Measurements from ENCODE around the gene SPATA31E1.
"Not testable (repeated sequence)": the region's sequence is repeated elsewhere in the genome, so short reads cannot be mapped to it uniquely, and the experiment has no call there.

Gene SPATA31E1

DNA sequence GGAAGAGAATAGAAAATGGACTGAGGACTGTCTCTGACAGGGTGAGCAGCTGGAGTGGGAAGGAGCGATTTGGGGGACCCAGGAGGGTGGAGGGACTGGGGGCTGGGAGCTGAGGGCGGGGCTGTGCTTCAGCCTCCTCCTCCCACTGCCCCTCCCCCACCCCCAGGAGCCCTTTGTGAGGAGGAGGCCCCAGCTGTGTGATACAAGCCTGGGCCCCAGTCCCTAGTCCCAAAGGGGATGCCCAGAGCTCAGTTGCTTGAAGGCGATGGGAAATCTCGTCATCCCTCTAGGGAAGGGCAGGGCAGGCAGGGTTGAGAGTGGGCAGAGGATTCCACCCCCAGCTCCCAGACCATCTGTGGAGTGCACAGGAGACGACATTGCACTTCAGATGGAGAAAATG, at the start of gene SPATA31E1:
Gene SPATA31E1 (plus strand): TSS at position 251 of the 400 bp plus-strand sequence. CDS start 15 bp downstream, at position 266.
- no peak for DNase-seq

DNA sequence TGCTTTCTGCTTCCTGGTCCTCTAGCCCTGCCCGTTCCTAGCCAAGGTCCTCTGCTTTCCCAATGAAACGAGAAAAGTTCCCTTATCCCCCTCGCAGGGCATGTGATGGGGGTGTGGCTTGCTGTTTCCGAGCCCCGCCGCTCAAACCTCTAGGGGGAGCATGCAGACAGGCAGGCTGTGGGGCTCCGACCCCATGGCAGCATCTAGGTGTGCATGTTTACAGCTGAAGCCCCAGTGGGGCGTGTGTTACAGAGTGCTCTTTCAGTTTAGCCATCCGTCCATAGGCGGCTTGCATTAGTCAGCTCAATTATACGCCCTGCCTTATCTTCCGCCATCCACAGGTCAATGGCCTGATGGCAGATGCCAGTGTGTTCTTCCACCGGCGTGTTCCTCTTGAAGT, 48.3 kb upstream of the SPATA31E1 start:
- no peak for DNase-seq

DNA sequence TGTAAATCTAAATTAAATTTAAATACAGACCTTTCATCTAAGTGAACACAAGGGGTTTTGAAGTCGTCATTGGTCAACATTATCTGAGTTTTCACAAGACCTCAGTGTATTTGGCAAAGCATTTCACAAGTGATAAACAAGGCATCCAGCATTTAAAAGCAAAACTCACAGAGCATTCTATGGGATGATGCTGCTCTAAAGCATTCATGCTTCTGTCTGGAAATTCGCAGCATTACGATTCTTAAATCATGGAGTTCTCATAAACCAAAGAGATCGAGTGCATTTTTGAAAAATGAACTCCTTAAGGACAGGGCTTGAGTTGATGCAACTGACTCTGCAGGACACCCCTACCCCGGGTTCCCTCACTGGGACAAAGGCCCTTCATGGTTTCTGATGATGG, 46.1 kb upstream of the SPATA31E1 start:
- DNase-seq = no peak

DNA sequence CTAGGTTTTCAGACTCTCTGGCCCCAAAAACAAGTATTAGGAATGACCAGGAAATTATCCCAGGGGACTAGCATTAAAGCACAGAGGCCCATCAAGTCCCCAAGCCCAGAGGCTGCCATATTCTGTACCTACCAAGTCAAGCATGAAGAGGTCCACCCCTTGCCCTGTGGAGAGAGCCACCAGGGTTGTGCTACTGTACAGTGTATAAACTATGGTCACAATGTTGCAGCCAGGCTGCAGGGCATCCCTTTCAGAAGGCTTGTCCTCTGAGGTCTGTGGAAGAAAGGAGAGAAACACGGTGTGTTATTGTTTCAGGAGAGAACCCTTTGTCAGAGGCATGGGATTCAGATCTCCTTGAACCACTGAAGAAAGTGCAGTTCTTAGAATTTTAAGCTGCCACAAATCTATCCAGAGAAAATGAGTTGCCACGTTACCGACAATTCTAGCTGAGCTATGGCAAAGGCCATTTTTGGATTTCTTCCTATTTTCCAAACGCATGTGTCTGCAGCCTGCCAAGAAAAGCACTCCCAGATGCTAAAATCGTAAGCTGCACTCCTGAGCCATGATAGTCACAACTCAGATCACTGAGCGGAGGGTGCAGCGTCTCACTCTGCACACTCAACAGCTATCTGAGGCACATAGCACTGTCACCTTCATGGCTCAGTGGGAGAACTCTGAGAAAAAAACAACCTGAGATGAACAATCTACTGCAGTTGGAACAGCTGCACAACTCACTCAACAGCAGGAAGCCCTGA, 45.5 kb upstream of the SPATA31E1 start:
- DNase-seq = no peak

DNA sequence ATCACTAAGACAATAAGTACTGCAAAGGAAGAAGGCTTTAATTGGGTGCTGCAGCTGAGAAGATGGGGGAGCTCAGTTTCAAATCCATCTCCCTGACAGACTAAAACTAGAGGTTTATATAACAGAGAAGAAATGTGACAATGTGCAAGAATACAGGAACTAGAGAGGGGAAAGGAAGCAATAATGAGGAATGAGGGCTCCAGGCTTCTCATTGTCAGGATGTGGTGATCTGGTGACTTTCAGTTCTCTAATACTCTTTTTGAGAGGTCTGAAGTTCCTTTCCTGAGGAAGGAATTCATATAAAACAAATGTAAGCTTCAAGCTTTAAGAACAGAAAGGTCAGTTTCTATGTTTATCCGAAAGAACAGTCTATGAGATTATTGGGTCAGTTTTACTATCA, 42.5 kb upstream of the SPATA31E1 start:
- DNase-seq = no peak

DNA sequence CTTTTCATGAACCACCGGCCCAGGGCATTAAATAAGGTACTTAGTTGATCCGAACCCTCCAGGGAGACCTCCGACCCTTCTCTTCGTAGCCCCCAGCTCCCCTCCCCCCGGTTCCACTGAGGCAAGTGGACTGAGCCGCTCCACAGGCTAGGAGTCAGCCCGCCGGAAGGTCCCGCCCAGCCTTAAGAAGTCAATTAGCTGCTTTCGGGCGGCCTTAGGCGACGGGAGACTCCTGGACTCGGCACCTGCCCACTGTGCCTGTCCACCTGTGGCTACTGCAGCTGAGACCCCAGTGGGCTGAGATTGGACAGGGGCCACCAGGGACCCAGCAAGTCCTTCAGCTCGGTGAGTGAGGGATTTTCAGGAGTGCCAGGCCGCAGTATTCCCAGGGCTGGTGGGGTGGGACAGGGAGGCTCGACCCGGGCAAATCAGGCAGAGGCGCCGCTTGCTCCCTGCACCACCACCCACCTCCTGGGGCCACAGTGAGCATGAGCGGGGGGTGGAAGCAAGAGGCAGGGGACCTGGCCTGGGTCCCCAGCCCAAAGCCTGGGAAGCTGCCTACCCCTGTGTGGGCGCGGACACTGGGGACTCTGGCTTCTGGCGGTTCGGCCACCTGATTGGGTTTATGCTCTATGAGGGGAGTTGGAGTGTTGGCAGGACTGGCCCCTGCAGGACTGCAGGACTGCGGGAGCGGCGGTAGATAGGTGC, 39.6 kb upstream of the SPATA31E1 start:
- no peak for DNase-seq

DNA sequence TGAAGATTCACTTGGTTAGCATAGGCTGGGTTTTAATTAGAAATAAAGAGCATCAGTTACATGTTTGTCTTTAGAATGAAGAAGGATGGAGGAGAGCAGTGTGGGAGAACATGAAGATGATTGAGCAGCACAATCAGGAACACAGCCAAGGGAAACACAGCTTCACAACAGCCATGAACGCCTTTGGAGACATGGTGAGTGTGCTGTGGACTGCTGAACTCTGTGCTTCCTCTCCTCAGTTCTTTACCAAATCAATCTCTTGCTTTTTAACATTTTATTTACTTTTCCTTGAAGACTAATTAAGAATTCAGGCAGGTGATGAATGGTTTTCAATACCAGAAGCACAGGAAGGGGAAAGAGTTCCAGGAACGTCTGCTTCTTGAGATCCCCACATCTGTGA, 38.2 kb upstream of the SPATA31E1 start:
- no peak for DNase-seq

DNA sequence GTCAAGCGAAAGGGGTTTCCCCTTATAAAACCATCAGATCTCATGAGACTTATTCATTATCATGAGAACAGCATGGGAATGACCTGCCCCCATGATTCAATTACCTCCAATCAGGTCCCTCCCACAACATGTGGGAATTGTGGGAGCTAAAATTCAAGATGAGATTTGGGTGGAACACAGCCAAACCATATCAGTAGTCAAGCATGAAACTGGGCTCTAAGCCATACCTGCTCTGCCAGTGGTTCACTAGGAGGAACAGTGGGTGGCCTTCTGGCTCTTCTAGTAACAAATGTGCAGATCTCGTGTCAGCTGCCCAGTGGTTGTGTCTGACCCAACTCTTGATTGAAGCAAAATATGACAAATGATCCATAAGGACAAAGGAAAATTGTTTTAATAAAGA, 34.9 kb upstream of the SPATA31E1 start:
- not testable (repeated sequence) for DNase-seq

DNA sequence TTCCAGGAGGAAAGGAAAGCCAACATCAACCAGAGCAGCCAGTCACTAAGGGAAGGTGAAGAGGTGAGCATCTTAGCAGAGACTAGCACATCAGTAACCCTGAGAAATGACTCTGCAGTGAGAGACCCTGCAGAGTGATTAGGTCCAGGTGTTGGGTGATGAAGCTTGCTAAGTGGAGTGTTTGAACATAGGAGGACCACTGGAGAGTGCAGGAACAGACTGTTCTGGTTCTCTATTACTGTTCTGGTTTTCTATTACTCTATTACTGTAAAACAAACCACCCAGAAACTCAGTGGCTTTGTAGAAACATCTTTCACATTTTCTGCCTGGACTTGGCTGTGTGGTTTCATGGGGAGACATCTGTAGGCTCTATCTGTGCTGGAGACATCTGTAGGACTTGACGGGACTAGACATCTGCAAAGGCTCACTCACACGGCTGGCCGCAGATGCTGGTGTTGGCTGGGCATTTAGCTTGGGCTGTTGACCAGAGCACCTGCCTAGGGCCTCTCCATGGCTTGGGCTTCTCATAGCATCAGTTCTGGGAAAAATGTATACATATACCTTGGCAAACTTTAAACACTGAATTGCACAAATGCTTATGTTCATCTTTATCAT, 33.4 kb upstream of the SPATA31E1 start:
- DNase-seq = no peak

DNA sequence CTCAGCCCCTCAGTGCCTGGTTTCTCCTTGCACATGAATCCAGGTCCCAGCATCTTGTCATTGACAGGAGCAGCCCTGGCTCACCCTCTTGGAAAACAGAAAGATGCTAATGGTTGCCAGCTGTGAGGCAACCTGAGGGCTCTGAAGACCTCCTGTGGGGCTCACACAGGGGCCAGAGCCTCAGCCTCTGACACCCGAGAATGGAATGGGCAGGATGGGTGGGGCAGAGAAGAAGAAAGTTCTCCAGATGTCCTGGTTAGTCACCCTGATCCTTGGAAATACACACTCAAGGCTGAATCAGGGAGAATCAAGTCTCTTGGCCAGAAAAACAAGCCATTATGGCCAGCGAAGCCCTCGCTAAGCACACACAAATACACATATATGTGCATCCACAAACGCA, 32.3 kb upstream of the SPATA31E1 start:
- no peak for DNase-seq

DNA sequence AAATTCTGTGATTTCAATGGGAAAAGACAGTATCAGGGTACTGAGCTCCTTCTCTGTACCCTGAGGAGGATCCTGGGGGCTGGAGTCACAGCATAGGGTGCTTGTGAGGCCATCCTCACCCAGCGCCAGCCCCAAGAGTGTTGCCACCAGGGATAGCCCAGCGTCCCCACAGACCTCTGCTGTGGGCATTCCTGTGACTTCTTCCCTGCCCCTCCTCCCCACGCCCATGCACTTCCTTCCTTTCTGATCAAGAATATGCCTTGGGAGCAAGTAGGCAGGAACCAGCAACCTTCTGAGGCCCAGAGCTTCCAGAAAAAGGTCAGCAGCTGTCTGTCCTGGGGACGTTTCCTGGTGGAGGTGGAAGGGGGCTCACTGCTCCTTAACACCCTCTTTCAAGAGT, 31.5 kb upstream of the SPATA31E1 start:
- not testable (repeated sequence) for DNase-seq

DNA sequence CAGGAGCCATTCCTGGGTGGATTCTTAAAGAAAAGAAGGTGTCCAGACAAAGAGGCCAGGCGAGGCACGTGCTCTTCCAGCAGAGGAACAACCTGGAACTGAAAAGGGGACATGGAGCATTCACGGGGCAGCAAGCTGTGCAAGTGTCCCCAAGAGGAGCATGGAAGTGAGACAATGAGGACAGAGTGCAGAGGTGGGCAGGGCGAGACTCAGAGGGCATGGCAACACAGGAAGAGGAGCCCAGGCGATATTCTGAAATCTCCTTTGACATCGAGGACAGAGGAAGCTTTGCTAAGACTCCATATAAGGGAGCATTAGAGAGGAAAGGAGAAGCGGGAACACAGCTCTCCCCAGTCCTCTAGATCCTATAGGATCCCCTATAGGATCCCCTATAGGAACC, 29.4 kb upstream of the SPATA31E1 start:
- DNase-seq = no peak

DNA sequence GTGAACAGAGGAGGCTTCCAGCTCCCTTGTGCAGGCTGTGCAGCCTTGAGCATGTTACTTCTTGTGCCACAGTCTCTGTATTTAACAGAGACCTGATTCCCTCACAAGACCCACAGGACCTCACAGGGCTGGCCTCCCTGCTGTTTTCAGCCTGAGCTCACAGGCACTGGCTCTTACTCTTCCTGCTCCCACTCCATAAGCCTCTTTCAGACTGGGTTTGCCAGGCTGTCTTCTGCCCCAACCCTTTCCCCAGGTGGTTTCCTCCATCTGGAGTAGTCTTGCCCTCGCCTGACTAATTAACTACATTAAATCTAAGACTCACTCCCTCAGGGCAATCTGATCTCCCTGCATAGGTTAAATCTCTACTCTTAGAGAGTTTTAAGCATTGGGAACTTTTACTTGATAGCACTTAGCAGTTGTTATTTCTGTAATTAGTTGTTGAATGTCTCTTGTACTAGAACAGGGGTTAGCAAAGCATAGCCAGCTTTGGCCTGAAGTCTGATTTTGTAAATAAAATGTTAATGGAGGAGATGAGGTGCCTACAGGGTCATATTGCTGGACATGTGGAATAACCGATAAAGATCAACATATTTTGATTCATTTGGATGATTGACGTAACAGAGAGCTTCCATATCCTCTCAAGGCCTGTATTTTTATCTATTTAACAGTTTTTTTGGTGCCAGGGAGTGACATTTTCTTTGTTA, 28.6 kb upstream of the SPATA31E1 start:
- no peak for DNase-seq

DNA sequence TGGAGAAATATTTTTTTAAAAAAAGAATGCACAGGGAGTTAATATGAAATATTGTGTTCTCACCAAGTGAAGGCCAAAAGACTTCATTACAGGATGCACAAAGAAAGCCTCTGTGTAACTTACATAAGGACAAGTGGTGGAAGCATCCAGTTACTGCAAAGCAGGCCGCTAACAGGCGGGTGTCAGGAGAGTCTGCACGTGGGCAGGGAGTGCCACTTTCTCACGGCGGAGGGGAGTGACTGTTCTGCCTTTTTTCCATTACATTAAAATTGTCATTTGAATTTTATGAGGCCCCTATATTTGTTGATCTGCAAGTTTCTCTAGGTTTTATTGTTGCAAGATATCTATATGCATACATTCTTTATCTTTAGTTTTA, 28.1 kb upstream of the SPATA31E1 start:
- no peak for DNase-seq

DNA sequence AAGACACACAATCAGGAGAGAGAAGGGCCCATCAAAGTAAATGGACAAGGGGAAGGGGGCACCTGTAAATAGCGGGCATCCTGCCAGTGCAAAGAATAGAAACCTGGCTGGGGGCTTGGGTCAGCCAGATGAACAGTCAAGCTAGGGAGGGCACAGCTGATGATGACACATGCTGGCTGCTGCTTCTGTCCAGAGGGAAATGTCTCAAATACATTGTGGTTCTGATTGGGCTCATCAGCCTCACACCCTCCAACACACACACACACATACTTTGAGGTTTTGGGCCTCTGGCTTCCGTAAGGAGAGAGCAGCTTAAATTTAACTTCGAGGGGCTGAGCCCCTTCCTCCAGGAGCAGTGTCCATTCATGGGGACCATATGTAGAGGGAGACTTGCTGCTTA, 27.6 kb upstream of the SPATA31E1 start:
- no peak for DNase-seq

DNA sequence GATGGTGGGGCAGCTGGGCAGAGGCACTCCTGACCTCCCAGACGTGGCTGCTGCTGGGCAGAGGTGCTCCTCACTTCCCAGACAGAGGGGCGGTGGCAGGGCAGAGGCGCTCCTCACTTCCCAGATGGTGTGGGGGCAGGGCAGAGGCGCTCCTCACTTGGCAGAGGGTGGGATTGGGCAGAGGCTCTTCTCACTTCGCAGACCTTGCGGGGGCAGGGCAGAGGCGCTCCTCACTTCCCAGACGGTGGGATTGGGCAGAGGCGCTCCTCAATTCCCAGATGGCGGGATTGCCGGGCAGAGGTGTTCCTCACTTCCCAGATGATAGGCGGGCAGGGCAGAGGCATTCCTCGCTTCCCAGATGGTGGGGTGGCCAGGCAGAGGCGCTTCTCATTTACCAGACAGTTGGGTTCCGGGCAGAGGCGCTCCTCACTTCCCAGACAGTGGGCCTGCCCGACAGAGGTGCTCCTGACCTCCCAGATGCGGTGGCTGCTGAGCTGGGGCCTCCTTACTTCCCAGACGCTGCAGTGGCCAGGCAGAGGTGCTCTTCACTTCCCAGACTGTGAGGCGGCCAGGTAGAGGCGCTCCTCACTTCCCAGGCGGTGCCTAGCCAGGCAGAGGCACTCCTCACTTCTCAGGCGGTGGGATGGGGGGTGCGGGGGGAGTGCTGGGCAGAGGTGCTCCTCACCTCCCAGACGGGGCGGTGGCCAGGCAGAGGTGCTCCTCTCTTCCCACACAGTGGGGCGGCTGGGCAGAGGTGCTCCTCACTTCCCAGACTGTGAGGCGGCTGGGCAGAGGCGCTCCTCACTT, 25.3 kb upstream of the SPATA31E1 start:
- no peak for DNase-seq

DNA sequence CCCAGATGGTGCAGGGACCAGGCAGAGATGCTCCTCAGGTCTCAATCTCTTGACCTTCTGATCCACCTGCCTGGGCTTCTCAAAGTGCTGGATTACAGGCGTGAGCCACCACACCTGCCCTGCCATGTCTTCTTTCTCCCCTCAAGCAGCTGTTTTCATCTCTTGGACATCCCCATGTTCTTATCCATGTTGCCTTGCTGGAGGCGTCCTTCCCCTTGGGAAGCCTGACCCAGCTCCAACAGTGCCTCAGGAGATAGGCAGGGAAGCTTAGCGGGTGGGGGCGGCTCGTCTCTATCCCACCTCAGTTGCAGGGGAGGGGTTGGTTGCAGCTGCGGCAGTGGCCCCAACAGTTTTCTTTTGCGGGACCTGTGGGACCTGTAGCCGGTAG, 24.7 kb upstream of the SPATA31E1 start:
- no peak for DNase-seq

DNA sequence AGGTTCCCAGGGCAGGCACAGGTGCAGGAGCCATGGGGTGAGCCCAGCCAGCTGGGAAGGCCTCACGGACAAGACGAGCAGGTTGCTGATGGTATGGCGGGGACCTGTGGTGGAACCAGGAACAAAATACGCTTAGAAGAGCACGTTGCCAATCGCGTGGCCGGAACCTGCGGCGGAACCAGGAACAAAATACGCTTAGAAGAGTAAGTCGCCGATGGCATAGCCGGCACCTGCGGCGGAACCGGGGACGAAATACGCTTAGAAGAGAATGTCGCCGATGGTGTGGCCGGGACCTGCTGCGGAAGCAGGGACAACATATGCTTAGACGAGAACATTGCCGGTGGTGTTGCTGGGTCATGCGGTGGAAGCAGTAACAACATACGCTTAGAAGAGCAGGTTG, 23.5 kb upstream of the SPATA31E1 start:
- DNase-seq = no peak

DNA sequence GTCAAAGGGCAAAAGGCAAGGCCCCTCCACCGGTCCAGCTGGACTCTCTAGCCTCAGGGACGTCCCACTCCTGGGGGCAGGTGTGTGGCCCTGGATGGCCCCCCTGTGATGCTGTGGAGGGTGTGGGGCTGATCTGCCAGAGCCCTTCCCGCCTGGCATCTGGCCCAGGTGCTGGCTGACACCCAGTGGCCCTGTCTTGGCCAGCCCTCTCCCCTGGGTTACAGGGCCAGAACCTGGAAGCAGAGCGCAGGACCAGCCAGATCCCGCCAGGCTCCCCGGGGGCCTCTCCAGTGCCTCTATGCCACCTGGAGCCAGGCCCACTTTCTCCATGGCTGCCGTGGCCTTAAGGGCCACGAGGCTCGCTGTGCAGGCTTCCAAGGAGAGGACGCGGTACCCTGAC, 22.9 kb upstream of the SPATA31E1 start:
- no peak for DNase-seq

DNA sequence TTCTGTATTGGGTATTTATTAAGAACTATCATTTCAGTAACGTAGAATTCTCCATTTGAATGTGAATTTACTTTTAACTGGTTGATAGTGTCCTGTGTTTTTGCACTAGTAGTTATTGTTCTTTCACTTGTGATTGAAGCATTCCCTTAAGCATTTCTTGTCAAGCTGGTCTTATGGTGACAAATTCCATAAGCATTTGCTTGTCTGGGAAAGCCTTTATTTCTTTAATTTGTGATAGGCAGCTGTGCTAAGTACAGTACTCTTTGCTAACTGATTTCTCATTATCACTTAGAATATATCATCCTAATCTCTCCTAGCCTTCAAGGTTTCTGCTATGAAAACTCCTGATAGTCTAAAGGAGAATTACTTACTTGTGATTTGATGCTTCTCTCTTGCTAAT, 21.3 kb upstream of the SPATA31E1 start:
- DNase-seq = no peak

DNA sequence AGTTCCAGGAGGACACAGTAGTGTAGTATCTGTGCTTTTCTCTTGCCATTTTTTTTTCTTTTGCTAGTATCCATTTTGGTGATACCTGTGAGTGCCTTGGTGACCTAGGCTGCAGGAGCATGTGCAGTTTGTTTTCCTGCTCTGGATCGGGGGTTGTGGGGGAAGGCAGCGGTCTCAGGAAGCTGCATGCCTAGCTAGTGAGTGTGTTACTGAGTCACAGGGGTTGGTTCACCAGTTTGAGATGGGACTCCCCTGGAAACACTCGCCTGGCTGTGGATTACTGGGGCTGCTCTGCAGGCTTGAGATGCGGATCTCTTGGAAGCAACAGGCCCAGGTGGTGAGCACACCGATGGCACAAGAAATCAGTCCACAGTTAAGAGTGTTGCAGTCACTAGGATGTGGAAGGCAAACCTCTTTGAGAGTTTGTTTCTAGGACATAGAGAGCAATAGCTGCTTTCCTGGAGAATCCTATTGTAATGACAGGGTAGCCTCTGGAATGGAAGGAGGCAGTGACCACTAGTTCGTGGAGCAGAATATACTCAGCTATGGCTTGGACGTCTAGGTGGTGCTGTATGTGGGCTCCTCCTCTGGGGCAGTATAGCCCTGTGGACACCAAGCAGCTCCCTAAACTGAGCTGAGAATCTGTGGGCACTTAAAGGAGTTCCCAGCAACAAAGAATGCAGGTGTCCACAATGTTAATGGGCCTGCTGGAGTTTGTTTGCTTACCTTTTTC, 20.0 kb upstream of the SPATA31E1 start:
- DNase-seq = no peak

DNA sequence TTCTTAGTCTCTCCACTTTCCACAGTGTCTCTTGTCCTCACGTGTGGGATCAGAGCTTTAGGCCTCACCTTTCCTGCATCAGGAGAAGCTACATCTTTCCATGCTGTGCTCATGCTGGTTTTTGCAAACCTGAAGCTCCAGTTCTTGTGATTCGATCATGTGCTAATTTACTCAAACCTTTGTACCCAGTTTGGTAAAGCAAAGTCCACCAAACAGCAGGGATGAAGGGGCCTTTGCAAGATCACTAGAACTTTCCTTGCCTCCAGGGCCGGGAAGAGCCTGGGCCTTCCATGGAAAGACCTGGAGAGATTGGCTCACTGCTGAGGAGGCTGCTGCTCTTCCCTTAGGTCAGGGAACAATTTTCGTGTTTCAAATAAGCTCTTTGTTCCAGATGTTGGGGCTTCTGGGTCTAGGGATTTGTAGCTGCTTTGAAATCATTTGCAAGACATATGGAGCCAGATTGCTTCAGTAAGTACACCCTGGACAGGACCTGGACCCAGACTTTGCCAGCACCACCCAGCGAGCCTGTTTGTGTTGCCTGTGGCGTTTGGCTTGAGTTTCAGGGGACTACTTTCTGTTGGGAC, 18.7 kb upstream of the SPATA31E1 start:
- no peak for DNase-seq

Data from CD4-positive, alpha-beta T cell treated with Interleukin-17A for 4 hours (primary cell).